HCT116 (cell line): Measurements from ENCODE around the gene RAB5A. TPM values are rescaled to one million over a fixed set of nuclear protein-coding genes. Genes with fewer than 3 reads are reported as not detected.

Experiments
- ATAC-seq: fragments of 200-7000 bp; cut with Tn5 transposase; 2 replicates; pipeline ENCODE4 v1.9.1; 2020; ENCODE audit warnings: mild to moderate bottlenecking, moderate library complexity
- BruUV-seq: library from RNA; stranded (reverse); fragments of 400-500 nt; replicated peaks from 2 replicates; lab custom pipeline; 2021; lab: Mats Ljungman, UMichigan
- CTCF ChIA-PET: fragments of 300-600 bp; sonication (Branson Sonifier 250); formaldehyde crosslinking; loops from one replicate; lab custom pipeline; 2021; ENCODE audit warnings: antibody characterized with exemption; lab: Charles Lee
- POLR2A ChIA-PET: fragments of 300-600, 350-600 bp; sonication (Branson Sonifier 250); formaldehyde crosslinking; loops from one replicate; lab custom pipeline; 2021; ENCODE audit warnings: antibody characterized with exemption; lab: Charles Lee
- RAD21 ChIA-PET, 2 experiments: fragments of 300-600 bp; sonication (Branson Sonifier 250); formaldehyde crosslinking; loops; one replicate each; lab custom pipeline; 2023; ENCODE audit warnings: low total read pairs in 2 of 2; ENCODE audit not compliant: uncharacterized antibody in 2 of 2, unreplicated experiment in 2 of 2, low non-redundant PET in 1 of 2; lab: Charles Lee
- DNase-seq: peaks from one replicate; pipeline ENCODE4 v3.0.0-alpha.2; 2010; ENCODE audit warnings: low read depth, low spot score
- H2AFZ ChIP-seq: fragments of 200-600 bp; shearing (Covaris generic), sonication (generic); 2 replicates; pipeline ENCODE4 v1.6.1; 2017; ENCODE audit warnings: low read depth, mixed run types, mixed read lengths, antibody characterized with exemption, low read length; ENCODE audit not compliant: poor library complexity, severe bottlenecking
- H3K27ac ChIP-seq: 2 replicates; pipeline ENCODE4 v1.5.1; 2012; ENCODE audit warnings: low read depth, low read length
- H3K27me3 ChIP-seq: fragments of 200-600 bp; sonication (generic); 2 replicates; pipeline ENCODE4 v1.6.1; 2016; ENCODE audit warnings: mixed run types, low read length, mixed read lengths; ENCODE audit not compliant: insufficient read depth
- H3K36me3 ChIP-seq, 2 experiments: fragments of 200-500 bp in 1 of 2; fragments of 200-600 bp in 1 of 2; sonication (Bioruptor generic) in 1 of 2; sonication (generic) in 1 of 2; 2 replicates each; pipeline versions ENCODE4 v1.5.1 to v1.6.1; 2014 to 2016; ENCODE audit warnings: low read length in 2 of 2, inconsistent platforms in 1 of 2, mixed read lengths in 1 of 2, mixed run types in 1 of 2; ENCODE audit not compliant: insufficient read depth in 2 of 2, control insufficient read depth in 1 of 2
- H3K4me1 ChIP-seq, 2 experiments: fragments of 200-600 bp in 1 of 2; sonication (generic) in 1 of 2; 2 replicates each; pipeline versions ENCODE4 v1.5.1 to v1.6.1; 2012 to 2017; ENCODE audit warnings: low read length in 2 of 2, inconsistent platforms in 1 of 2, mild to moderate bottlenecking in 1 of 2, mixed read lengths in 1 of 2, mixed run types in 1 of 2, moderate library complexity in 1 of 2; ENCODE audit not compliant: insufficient read depth in 2 of 2, control insufficient read depth in 1 of 2
- H3K4me2 ChIP-seq: fragments of 200-600 bp; sonication (generic); 2 replicates; pipeline ENCODE4 v1.6.1; 2017; ENCODE audit warnings: mixed run types, low read length, mixed read lengths
- H3K4me3 ChIP-seq, 2 experiments: fragments of 200-600 bp in 1 of 2; sonication (generic) in 1 of 2; replicated peaks in 1 of 2; 2 replicates each; pipeline ENCODE4 v1.5.1; 2011 to 2016; ENCODE audit warnings: low read length in 2 of 2, control low read depth in 1 of 2, low read depth in 1 of 2, mild to moderate bottlenecking in 1 of 2, mixed read lengths in 1 of 2, mixed run types in 1 of 2
- H3K79me2 ChIP-seq: fragments of 200-600 bp; sonication (generic); 2 replicates; pipeline ENCODE4 v1.6.1; 2017; ENCODE audit warnings: mild to moderate bottlenecking, mixed run types, low read length, moderate library complexity, mixed read lengths; ENCODE audit not compliant: insufficient read depth
- H3K9ac ChIP-seq: fragments of 200-600 bp; sonication (generic); 2 replicates; pipeline ENCODE4 v1.6.1; 2016; ENCODE audit warnings: low read length, mixed read lengths
- H3K9me2 ChIP-seq: fragments of 200-600 bp; sonication (generic), shearing (Covaris generic); 2 replicates; pipeline ENCODE4 v1.6.1; 2017; ENCODE audit warnings: mixed run types, mild to moderate bottlenecking, moderate library complexity; ENCODE audit not compliant: insufficient read depth
- H3K9me3 ChIP-seq, 2 experiments: fragments of 200-500 bp in 1 of 2; fragments of 200-600 bp in 1 of 2; sonication (Bioruptor generic) in 1 of 2; sonication (generic) in 1 of 2; 2 replicates each; pipeline ENCODE4 v1.6.1; 2014 to 2017; ENCODE audit warnings: low read length in 2 of 2, mixed read lengths in 2 of 2, inconsistent platforms in 1 of 2, low read depth in 1 of 2, mild to moderate bottlenecking in 1 of 2, mixed run types in 1 of 2, moderate library complexity in 1 of 2; ENCODE audit not compliant: control insufficient read depth in 1 of 2, insufficient read depth in 1 of 2
- H4K20me1 ChIP-seq: fragments of 200-600 bp; sonication (generic), shearing (Covaris generic); 2 replicates; pipeline ENCODE4 v1.6.1; 2017; ENCODE audit warnings: mixed run types, mild to moderate bottlenecking, moderate library complexity; ENCODE audit not compliant: insufficient read depth
- ATF3 ChIP-seq: IDR thresholded peaks from 2 replicates; pipeline ENCODE4 v1.6.1; 2012
- CBX3 ChIP-seq: IDR thresholded peaks from 2 replicates; pipeline ENCODE4 v1.6.1; 2012; ENCODE audit warnings: low read depth
- CEBPB ChIP-seq: IDR thresholded peaks from 2 replicates; pipeline ENCODE4 v1.6.1; 2012; ENCODE audit warnings: low read depth
- EGR1 ChIP-seq: IDR thresholded peaks from 2 replicates; pipeline ENCODE4 v1.6.1; 2012; ENCODE audit warnings: low read depth
- ELF1 ChIP-seq: IDR thresholded peaks from 2 replicates; pipeline ENCODE4 v1.6.1; 2012; ENCODE audit warnings: low read depth, borderline replicate concordance
- EZH2phosphoT487 ChIP-seq: fragments of 200-600 bp; IDR thresholded peaks from 2 replicates; pipeline ENCODE4 v1.6.1; 2018; ENCODE audit warnings: antibody characterized with exemption, borderline replicate concordance
- FOSL1 ChIP-seq: IDR thresholded peaks from 2 replicates; pipeline ENCODE4 v1.6.1; 2012; ENCODE audit warnings: low read depth
- JUND ChIP-seq: IDR thresholded peaks from 2 replicates; pipeline ENCODE4 v1.6.1; 2012
- POLR2AphosphoS5 ChIP-seq: IDR thresholded peaks from 2 replicates; pipeline ENCODE4 v1.6.1; 2011; ENCODE audit warnings: mild to moderate bottlenecking, low read depth, low read length, moderate library complexity
- REST ChIP-seq: IDR thresholded peaks from 2 replicates; pipeline ENCODE4 v1.6.1; 2012; ENCODE audit warnings: low read depth
- SIN3A ChIP-seq: IDR thresholded peaks from 2 replicates; pipeline ENCODE4 v1.6.1; 2012; ENCODE audit warnings: low read depth
- SP1 ChIP-seq: IDR thresholded peaks from 2 replicates; pipeline ENCODE4 v1.6.1; 2012; ENCODE audit warnings: low read depth
- SRF ChIP-seq: IDR thresholded peaks from 2 replicates; pipeline ENCODE4 v1.6.1; 2012; ENCODE audit warnings: low read depth
- TCF7L2 ChIP-seq: IDR thresholded peaks from 2 replicates; pipeline ENCODE4 v1.7.0; 2011; ENCODE audit warnings: borderline replicate concordance, inconsistent platforms; ENCODE audit not compliant: insufficient read depth, insufficient read length; ENCODE audit errors: extremely low read depth
- YY1 ChIP-seq: IDR thresholded peaks from 2 replicates; pipeline ENCODE4 v1.6.1; 2011; ENCODE audit warnings: low read length, low read depth, moderate library complexity, mild to moderate bottlenecking; ENCODE audit not compliant: insufficient replicate concordance; ENCODE audit errors: extremely low read depth
- ZBTB33 ChIP-seq: IDR thresholded peaks from 2 replicates; pipeline ENCODE4 v1.6.1; 2011; ENCODE audit warnings: mild to moderate bottlenecking, low read length, moderate library complexity; ENCODE audit not compliant: insufficient replicate concordance; ENCODE audit errors: extremely low read depth
- ZNF274 ChIP-seq: fragments of 200-500 bp; sonication (Bioruptor generic); IDR thresholded peaks from 2 replicates; pipeline ENCODE4 v1.6.1; 2014; ENCODE audit warnings: mild to moderate bottlenecking, low read depth, low read length, inconsistent platforms
- intact Hi-C: fragments of 100-400 bp; cut with micrococcal nuclease; formaldehyde crosslinking; loops from 2 replicates; pipeline ENCODE4 v1.10.0; 2022
- total RNA-seq: library from RNA; stranded (reverse); gene quantifications from one replicate; pipeline ENCODE4 v1.2.1, GENCODE V29; 2021; ENCODE audit not compliant: unreplicated experiment

RAB5A gene
- total RNA-seq, 1 experiment from 2014 or later = 45.0 TPM

- no peak for TF ChIP-seq ZBTB33
- TF ChIP-seq SRF = no peak
- TF ChIP-seq JUND = no peak
- TF ChIP-seq POLR2AphosphoS5 = no peak
- TF ChIP-seq FOSL1 = no peak
- TF ChIP-seq ZNF274 = no peak
Observed at GRCh38 chr3:19920401-19921080, 26.4 kb upstream of the RAB5A start (continued).

GRCh38 chr3:19931180-19931692 is 15.7 kb upstream of the RAB5A start:
- no peaks in the 10 kb centered on the region for H3K9me3 ChIP-seq
- no peaks in the 10 kb centered on the region for H4K20me1 ChIP-seq
- H3K4me2 ChIP-seq = no peak overlapping the region
- H3K4me1 ChIP-seq = peaks cover 0 to 16% of the 10 kb centered on the region in 2 experiments; a peak in 2 of 4 replicates
- POLR2A ChIA-PET = no interaction called here
- ATAC-seq = no peak
- no peaks in the 10 kb centered on the region for H3K9me2 ChIP-seq
- no TSS peak for BruUV-seq
- H3K27ac ChIP-seq = no peak overlapping the region
- H3K27me3 ChIP-seq = no peaks in the 10 kb centered on the region
- intact Hi-C loops = no loop called here
- RAD21 ChIA-PET = interaction anchor here in 1 of 2 experiments (0.6 kb wide), 1 partner anchor 45 kb away, joined by 3 read pairs; no protein-coding TSS in a partner anchor
- peak overlapping the region; percentile 2 for H2AFZ ChIP-seq
- no peaks in the 10 kb centered on the region for H3K79me2 ChIP-seq
- CTCF ChIA-PET = no interaction called here
- H3K9ac ChIP-seq = no peak overlapping the region
- no peak overlapping the region for H3K4me3 ChIP-seq
- no peaks in the 10 kb centered on the region for H3K36me3 ChIP-seq
- DNase-seq = no peak
- TF ChIP-seq ZNF274 (no peak), EZH2phosphoT487 (no peak), REST (no peak), POLR2AphosphoS5 (no peak), FOSL1 (no peak), ELF1 (no peak), CEBPB (no peak), ATF3 (no peak), CBX3 (no peak), SIN3A (no peak), EGR1 (no peak), TCF7L2 (no peak), YY1 (no peak), ZBTB33 (no peak), SP1 (no peak)
